CD14-positive monocyte (primary cell): ENCODE measurements around the gene HDAC10. TPM values are rescaled to one million over a fixed set of nuclear protein-coding genes. Genes with fewer than 3 reads are reported as not detected.
"Not testable (repeated sequence)": the region's sequence is repeated elsewhere in the genome, so short reads cannot be mapped to it uniquely, and the experiment has no call there.

Experiments
- DNase-seq, 3 donors: peaks; one replicate each; pipeline ENCODE4 v3.0.0-alpha.2; 2011 to 2022
- H2AFZ ChIP-seq: 2 replicates; pipeline ENCODE4 v1.6.0; 2012; ENCODE audit warnings: mild to moderate bottlenecking, low read depth, low read length, inconsistent platforms; ENCODE audit not compliant: insufficient read depth, poor library complexity, severe bottlenecking
- H3K27ac ChIP-seq, 2 donors: 1 replicate in 1 of 2; 2 replicates in 1 of 2; pipeline ENCODE4 v1.5.1; 2012 to 2013; ENCODE audit warnings: low read length in 2 of 2, control low read depth in 1 of 2, inconsistent platforms in 1 of 2, low read depth in 1 of 2, mild to moderate bottlenecking in 1 of 2
- H3K27me3 ChIP-seq, 2 donors: one replicate each; pipeline versions ENCODE4 v1.6.0 to v1.6.1; 2011 to 2013; ENCODE audit warnings: low read length in 2 of 2; ENCODE audit not compliant: control insufficient read depth in 2 of 2, insufficient read depth in 2 of 2
- H3K36me3 ChIP-seq, 2 donors: replicated peaks in 1 of 2; 1 replicate in 1 of 2; 2 replicates in 1 of 2; pipeline versions ENCODE4 v1.5.1 to v1.6.1; 2012 to 2013; ENCODE audit warnings: low read length in 2 of 2, control low read depth in 1 of 2, inconsistent platforms in 1 of 2, mild to moderate bottlenecking in 1 of 2; ENCODE audit not compliant: insufficient read depth in 2 of 2, control insufficient read depth in 1 of 2
- H3K4me1 ChIP-seq, 2 donors: 1 replicate in 1 of 2; 2 replicates in 1 of 2; pipeline versions ENCODE4 v1.5.1 to v1.6.1; 2012 to 2013; ENCODE audit warnings: low read length in 2 of 2, control low read depth in 1 of 2, inconsistent platforms in 1 of 2, mild to moderate bottlenecking in 1 of 2, moderate library complexity in 1 of 2; ENCODE audit not compliant: insufficient read depth in 2 of 2, control insufficient read depth in 1 of 2
- H3K4me2 ChIP-seq: replicated peaks from 2 replicates; pipeline ENCODE3; 2012; ENCODE audit warnings: low read length, moderate library complexity, mild to moderate bottlenecking; ENCODE audit not compliant: poor library complexity, severe bottlenecking; ENCODE audit errors: extremely low read depth
- H3K4me3 ChIP-seq, 3 experiments: fragments of 200-600 bp in 1 of 3; sonication (generic) in 1 of 3; replicated peaks in 1 of 3; 1 replicate in 2 of 3; 2 replicates in 1 of 3; pipeline ENCODE4 v1.5.1; 2011 to 2013; ENCODE audit warnings: low read length in 3 of 3, mild to moderate bottlenecking in 3 of 3, control low read depth in 2 of 3, low read depth in 2 of 3, inconsistent platforms in 1 of 3, moderate library complexity in 1 of 3
- H3K79me2 ChIP-seq: 2 replicates; pipeline ENCODE4 v1.6.0; 2012; ENCODE audit warnings: mild to moderate bottlenecking, control low read depth, inconsistent platforms, low read length, moderate library complexity; ENCODE audit not compliant: insufficient read depth
- H3K9ac ChIP-seq: 2 replicates; pipeline ENCODE4 v1.6.0; 2017; ENCODE audit warnings: low read length, mild to moderate bottlenecking; ENCODE audit not compliant: insufficient read depth, poor library complexity, severe bottlenecking
- H3K9me3 ChIP-seq, 2 donors: replicated peaks in 1 of 2; 1 replicate in 1 of 2; 2 replicates in 1 of 2; pipeline versions ENCODE4 v1.5.1 to v1.6.1; 2012 to 2013; ENCODE audit warnings: low read length in 2 of 2, control low read depth in 1 of 2; ENCODE audit not compliant: control insufficient read depth in 1 of 2, insufficient read depth in 1 of 2
- H4K20me1 ChIP-seq: 2 replicates; pipeline ENCODE4 v1.6.0; 2012; ENCODE audit warnings: mild to moderate bottlenecking, low read length, control low read depth, moderate library complexity; ENCODE audit not compliant: insufficient read depth
- H3K27ac Mint-ChIP-seq, 7 donors: one replicate each; pipeline ENCODE4 v1.8.0; 2020; ENCODE audit warnings: mild to moderate bottlenecking in 7 of 7, mixed read lengths in 7 of 7, moderate library complexity in 6 of 7, inconsistent platforms in 2 of 7
- H3K27me3 Mint-ChIP-seq, 3 donors: one replicate each; pipeline ENCODE4 v1.8.0; 2021 to 2022; ENCODE audit warnings: low read depth in 3 of 3, mild to moderate bottlenecking in 3 of 3, mixed read lengths in 3 of 3, moderate library complexity in 3 of 3, inconsistent platforms in 1 of 3
- H3K36me3 Mint-ChIP-seq, 2 donors: one replicate each; pipeline ENCODE4 v1.8.0; 2020; ENCODE audit warnings: mixed read lengths in 2 of 2, inconsistent platforms in 1 of 2, mild to moderate bottlenecking in 1 of 2
- H3K4me1 Mint-ChIP-seq: one replicate; pipeline ENCODE4 v1.8.0; 2020; ENCODE audit warnings: mild to moderate bottlenecking, mixed read lengths
- H3K4me3 Mint-ChIP-seq, 2 donors: one replicate each; pipeline ENCODE4 v1.8.0; 2020; ENCODE audit warnings: mild to moderate bottlenecking in 2 of 2, mixed read lengths in 2 of 2, moderate library complexity in 1 of 2
- H3K9me3 Mint-ChIP-seq, 7 donors: one replicate each; pipeline ENCODE4 v1.8.0; 2020 to 2022; ENCODE audit warnings: mixed read lengths in 7 of 7, mild to moderate bottlenecking in 6 of 7, moderate library complexity in 6 of 7, inconsistent platforms in 2 of 7
- WGBS: methylation state at CpG from one replicate; pipeline ENCODE4 v1.1.5; 2013; ENCODE audit warnings: missing lambda C conversion rate; ENCODE audit not compliant: insufficient coverage; 5-methylcytosine and 5-hydroxymethylcytosine counted together
- intact Hi-C, 2 donors: fragments of 100-400 bp; cut with micrococcal nuclease; formaldehyde crosslinking; loops; one replicate each; pipeline versions ENCODE4 v1.15.0 to v1.15.1; 2023
- polyA plus RNA-seq, 3 donors: library from polyadenylated mRNA; depleted of rRNA in 1 of 3; unstranded in 2 of 3; stranded (reverse) in 1 of 3; fragments of 300-500 nt in 2 of 3; fragments of >200 nt in 1 of 3; fragmentation: Illumina TruSeq in 2 of 3; gene quantifications; 1 replicate in 2 of 3; 2 replicates in 1 of 3; pipeline ENCODE4 v1.2.3, GENCODE V29; 2012 to 2021
- TF ChIP-seq, protein P1 (sequence below): fragments of 200-600 bp; IDR thresholded peaks from one replicate; pipeline ENCODE4 v1.8.0; 2022; ENCODE audit warnings: antibody characterized with exemption, mild to moderate bottlenecking

The HDAC10 gene
- polyA plus RNA-seq, 3 donors, result 9.2 to 148 (median 13.7) TPM

DNA sequence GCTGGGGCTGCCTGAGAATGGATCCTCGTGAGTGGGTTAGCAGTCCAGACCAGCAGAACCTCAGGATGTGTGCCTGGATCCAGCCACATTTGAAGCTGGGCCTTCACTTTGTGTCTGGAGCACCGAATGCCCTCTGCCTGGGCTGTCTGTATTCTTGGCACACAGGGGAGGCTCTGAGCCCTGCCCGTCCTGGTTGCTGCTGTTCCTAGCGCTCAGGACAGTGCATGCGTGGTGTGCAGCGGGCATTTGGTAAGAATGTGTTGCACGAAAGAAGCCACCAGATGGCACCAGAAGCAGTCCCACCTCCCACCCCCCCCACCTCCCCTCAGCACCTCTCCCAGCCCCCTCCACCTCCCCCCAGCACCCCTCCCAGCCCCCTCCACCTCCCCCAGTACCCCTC is 23.2 kb upstream of the HDAC10 start:
- H3K9me3 Mint-ChIP-seq, result peaks cover 0 to 6% (median 0%) of the 10 kb centered on the region in 7 donors

DNA sequence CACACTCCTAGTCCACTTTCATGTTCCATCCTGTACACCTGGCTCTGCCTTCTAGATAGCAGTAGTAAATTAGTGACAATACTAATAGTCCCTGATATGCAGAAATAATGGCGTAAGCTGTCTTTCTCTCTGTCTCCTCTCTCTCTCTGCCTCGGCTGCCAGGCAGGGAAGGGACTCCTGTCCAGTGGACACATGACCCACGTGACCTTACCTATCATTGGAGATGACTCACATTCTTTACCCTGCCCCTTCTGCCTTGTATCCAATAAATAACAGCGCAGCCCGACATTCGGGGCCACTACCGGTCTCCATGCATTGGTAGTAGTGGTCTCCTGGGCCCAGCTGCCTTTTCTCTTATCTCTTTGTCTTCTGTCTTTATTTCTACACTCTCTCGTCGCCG is 22.7 kb upstream of the HDAC10 start:
- peaks cover 42 to 44% of the 10 kb centered on the region in 2 donors for H3K36me3 ChIP-seq
- H3K4me2 ChIP-seq, H3K27ac ChIP-seq, DNase-seq, H3K9ac ChIP-seq, intact Hi-C loops, H3K79me2 ChIP-seq, H3K4me3 ChIP-seq, H3K9me3 ChIP-seq, H2AFZ ChIP-seq, H3K4me3 Mint-ChIP-seq: not testable (repeated sequence)
- peaks cover 23 to 44% (median 34%) of the 10 kb centered on the region in 3 donors for H3K27me3 Mint-ChIP-seq
- peaks cover 0 to 10% (median 0%) of the 10 kb centered on the region in 7 donors for H3K9me3 Mint-ChIP-seq
- peaks cover 17 to 32% of the 10 kb centered on the region in 2 donors for H3K27me3 ChIP-seq
- peaks cover 23% of the 10 kb centered on the region for H3K4me1 Mint-ChIP-seq
- peaks cover 25 to 38% of the 10 kb centered on the region in 2 donors for H3K4me1 ChIP-seq
- WGBS, result 95% methylated on average over 7 of the region's 10 CpGs
- peak overlapping the region in 1 of 7 donors; percentile 61 for H3K27ac Mint-ChIP-seq
- peaks cover 87% of the 10 kb centered on the region for H4K20me1 ChIP-seq
- H3K36me3 Mint-ChIP-seq, result peaks cover 33 to 53% of the 10 kb centered on the region in 2 donors

More for the DNA sequence above, 23.2 kb upstream of the HDAC10 start:
- Histone ChIP-seq H3K27ac (no peak overlapping the region), H3K9ac (no peak overlapping the region), H2AFZ (no peak overlapping the region), H3K9me3 (peaks cover 0 to 5% of the 10 kb centered on the region in 2 donors), H3K4me2 (no peak overlapping the region), H3K4me1 (peaks cover 25 to 36% of the 10 kb centered on the region in 2 donors), H3K79me2 (no peaks in the 10 kb centered on the region), H3K4me3 (no peak overlapping the region), H4K20me1 (peaks cover 88% of the 10 kb centered on the region), H3K27me3 (peaks cover 12 to 26% of the 10 kb centered on the region in 2 donors), H3K36me3 (peaks cover 48 to 50% of the 10 kb centered on the region in 2 donors)
- 52% methylated on average over 2 of the region's 7 CpGs for WGBS
- peaks cover 22% of the 10 kb centered on the region for H3K4me1 Mint-ChIP-seq
- H3K4me3 Mint-ChIP-seq, result no peak overlapping the region
- H3K27ac Mint-ChIP-seq, result no peak overlapping the region
- intact Hi-C loops, result no loop called here
- H3K36me3 Mint-ChIP-seq, result peaks cover 38 to 58% of the 10 kb centered on the region in 2 donors
- peaks cover 18 to 39% (median 28%) of the 10 kb centered on the region in 3 donors for H3K27me3 Mint-ChIP-seq
- TF ChIP-seq, protein P1, sequence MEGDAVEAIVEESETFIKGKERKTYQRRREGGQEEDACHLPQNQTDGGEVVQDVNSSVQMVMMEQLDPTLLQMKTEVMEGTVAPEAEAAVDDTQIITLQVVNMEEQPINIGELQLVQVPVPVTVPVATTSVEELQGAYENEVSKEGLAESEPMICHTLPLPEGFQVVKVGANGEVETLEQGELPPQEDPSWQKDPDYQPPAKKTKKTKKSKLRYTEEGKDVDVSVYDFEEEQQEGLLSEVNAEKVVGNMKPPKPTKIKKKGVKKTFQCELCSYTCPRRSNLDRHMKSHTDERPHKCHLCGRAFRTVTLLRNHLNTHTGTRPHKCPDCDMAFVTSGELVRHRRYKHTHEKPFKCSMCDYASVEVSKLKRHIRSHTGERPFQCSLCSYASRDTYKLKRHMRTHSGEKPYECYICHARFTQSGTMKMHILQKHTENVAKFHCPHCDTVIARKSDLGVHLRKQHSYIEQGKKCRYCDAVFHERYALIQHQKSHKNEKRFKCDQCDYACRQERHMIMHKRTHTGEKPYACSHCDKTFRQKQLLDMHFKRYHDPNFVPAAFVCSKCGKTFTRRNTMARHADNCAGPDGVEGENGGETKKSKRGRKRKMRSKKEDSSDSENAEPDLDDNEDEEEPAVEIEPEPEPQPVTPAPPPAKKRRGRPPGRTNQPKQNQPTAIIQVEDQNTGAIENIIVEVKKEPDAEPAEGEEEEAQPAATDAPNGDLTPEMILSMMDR, result peak; percentile 11
- peak; percentile 33 to 54 (median 53) for DNase-seq
